Measurements from ENCODE around the gene KRTAP5-3.

DNA sequence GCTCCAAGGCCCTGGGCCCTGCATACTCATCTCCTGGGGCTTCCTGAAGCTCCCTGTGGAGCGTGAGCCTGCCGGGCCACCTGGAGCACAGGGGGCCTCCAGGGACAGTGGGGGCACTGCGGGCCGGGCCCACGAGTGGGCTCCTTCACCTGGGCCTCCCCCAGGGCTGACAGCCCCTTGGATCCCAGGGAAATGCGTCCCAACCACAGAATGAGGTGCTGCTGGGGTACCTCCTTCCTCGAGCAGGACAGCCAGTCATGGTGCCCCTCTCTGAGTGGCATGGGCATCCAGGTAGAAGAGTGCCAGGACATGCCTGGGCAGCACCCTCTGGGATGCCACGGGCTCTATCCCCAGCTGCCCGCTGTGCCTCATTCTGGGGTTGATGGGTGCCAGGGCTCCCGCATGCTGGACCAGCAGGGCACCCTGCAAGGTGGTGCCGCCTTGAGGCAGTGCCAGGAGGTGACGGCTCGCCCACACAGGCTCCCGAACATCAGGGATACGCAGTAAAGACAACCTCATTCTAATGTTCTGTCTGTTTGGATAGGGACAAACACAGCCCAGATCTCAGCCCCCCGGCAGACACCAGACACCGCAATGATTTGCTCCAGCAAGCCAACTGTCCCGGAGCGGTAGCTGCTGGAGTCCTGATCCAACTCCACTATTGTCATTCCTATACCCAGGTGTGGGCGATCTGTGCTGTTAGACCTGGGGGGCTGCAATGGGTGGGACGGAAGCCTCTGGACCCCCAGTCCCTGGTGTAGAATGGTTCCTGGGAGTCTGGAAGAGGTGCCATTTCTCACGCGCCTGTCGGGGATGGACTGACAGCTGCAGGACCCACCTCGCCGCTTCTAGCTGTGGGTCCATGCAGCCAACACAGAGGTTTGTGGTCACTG is 47.2 kb upstream of the KRTAP5-3 start:
- no peak for TF ChIP-seq POLR2A (IDR thresholded peaks at IDR 0.05)
- TF ChIP-seq, protein P1, sequence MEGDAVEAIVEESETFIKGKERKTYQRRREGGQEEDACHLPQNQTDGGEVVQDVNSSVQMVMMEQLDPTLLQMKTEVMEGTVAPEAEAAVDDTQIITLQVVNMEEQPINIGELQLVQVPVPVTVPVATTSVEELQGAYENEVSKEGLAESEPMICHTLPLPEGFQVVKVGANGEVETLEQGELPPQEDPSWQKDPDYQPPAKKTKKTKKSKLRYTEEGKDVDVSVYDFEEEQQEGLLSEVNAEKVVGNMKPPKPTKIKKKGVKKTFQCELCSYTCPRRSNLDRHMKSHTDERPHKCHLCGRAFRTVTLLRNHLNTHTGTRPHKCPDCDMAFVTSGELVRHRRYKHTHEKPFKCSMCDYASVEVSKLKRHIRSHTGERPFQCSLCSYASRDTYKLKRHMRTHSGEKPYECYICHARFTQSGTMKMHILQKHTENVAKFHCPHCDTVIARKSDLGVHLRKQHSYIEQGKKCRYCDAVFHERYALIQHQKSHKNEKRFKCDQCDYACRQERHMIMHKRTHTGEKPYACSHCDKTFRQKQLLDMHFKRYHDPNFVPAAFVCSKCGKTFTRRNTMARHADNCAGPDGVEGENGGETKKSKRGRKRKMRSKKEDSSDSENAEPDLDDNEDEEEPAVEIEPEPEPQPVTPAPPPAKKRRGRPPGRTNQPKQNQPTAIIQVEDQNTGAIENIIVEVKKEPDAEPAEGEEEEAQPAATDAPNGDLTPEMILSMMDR (IDR thresholded peaks at IDR 0.05) = no peak

Measured in thyroid gland (tissue), 4 donors.